GM23338 (cell line): Measurements from ENCODE around the gene IKBIP. TPM values are rescaled to one million over a fixed set of nuclear protein-coding genes. Genes with fewer than 3 reads are reported as not detected.

Experiments used
- ATAC-seq: fragments of 200-7000 bp; cut with Tn5 transposase; 3 replicates; pipeline ENCODE4 v1.9.1; 2020
- DNase-seq: peaks from one replicate; pipeline ENCODE4 v3.0.0-alpha.2; 2015; ENCODE audit warnings: low spot score
- H2AFZ ChIP-seq: fragments of 200-600 bp; sonication (generic); 2 replicates; pipeline ENCODE4 v1.8.0; 2016; ENCODE audit warnings: antibody characterized with exemption, mild to moderate bottlenecking, moderate library complexity
- H3F3A ChIP-seq: fragments of 200-600 bp; sonication (generic); replicated peaks from 2 replicates; pipeline ENCODE4 v1.8.0; 2017; ENCODE audit warnings: antibody characterized with exemption, mixed run types, low read depth
- H3K27ac ChIP-seq: fragments of 200-600 bp; sonication (generic); 2 replicates; pipeline ENCODE4 v1.6.1; 2016; ENCODE audit warnings: low read depth
- H3K27me3 ChIP-seq: fragments of 200-600 bp; sonication (generic); 2 replicates; pipeline ENCODE4 v1.8.0; 2016; ENCODE audit warnings: mild to moderate bottlenecking, mixed run types, moderate library complexity; ENCODE audit not compliant: insufficient read depth
- H3K36me3 ChIP-seq: fragments of 200-600 bp; sonication (generic); 2 replicates; pipeline ENCODE4 v1.8.0; 2016; ENCODE audit warnings: mild to moderate bottlenecking; ENCODE audit not compliant: insufficient read depth
- H3K4me1 ChIP-seq: fragments of 200-600 bp; sonication (generic); 2 replicates; pipeline ENCODE4 v1.8.0; 2016; ENCODE audit warnings: mild to moderate bottlenecking, moderate library complexity; ENCODE audit not compliant: insufficient read depth
- H3K4me2 ChIP-seq: fragments of 200-600 bp; sonication (generic); 2 replicates; pipeline ENCODE4 v1.7.1; 2017; ENCODE audit warnings: mixed run types
- H3K4me3 ChIP-seq: fragments of 200-600 bp; sonication (generic); 2 replicates; pipeline ENCODE4 v1.6.1; 2016; ENCODE audit warnings: mixed run types
- H3K79me2 ChIP-seq: fragments of 200-600 bp; sonication (generic); replicated peaks from 2 replicates; pipeline ENCODE4 v1.8.0; 2017; ENCODE audit warnings: mild to moderate bottlenecking; ENCODE audit not compliant: insufficient read depth
- H3K9me2 ChIP-seq: fragments of 200-600 bp; sonication (generic); 2 replicates; pipeline ENCODE4 v1.8.0; 2017; ENCODE audit not compliant: insufficient read depth
- H4K20me1 ChIP-seq: fragments of 200-600 bp; sonication (generic); replicated peaks from 2 replicates; pipeline ENCODE4 v1.8.0; 2017; ENCODE audit warnings: mild to moderate bottlenecking; ENCODE audit not compliant: insufficient read depth
- H3K27ac Mint-ChIP-seq: 2 replicates; pipeline ENCODE4 v1.8.0; 2020; ENCODE audit warnings: inconsistent platforms, mild to moderate bottlenecking, moderate library complexity, mixed read lengths
- H3K27me3 Mint-ChIP-seq: 3 replicates; pipeline ENCODE4 v1.8.0; 2022; ENCODE audit warnings: low read depth, mild to moderate bottlenecking, moderate library complexity, mixed read lengths, inconsistent platforms; ENCODE audit not compliant: insufficient read depth, poor library complexity
- H3K36me3 Mint-ChIP-seq: 3 replicates; pipeline ENCODE4 v1.8.0; 2021; ENCODE audit warnings: low read depth, mild to moderate bottlenecking, inconsistent platforms, moderate library complexity, mixed read lengths
- H3K4me1 Mint-ChIP-seq: 3 replicates; pipeline ENCODE4 v1.8.0; 2020; ENCODE audit warnings: mild to moderate bottlenecking, inconsistent platforms, mixed read lengths
- H3K4me3 Mint-ChIP-seq: 3 replicates; pipeline ENCODE4 v1.8.0; 2021; ENCODE audit warnings: moderate library complexity, mild to moderate bottlenecking, inconsistent platforms, mixed read lengths
- H3K9me3 Mint-ChIP-seq: 3 replicates; pipeline ENCODE4 v1.8.0; 2020; ENCODE audit warnings: moderate library complexity, mild to moderate bottlenecking, inconsistent platforms, mixed read lengths
- CREB1 ChIP-seq: fragments of 250-450 bp; sonication (Bioruptor Pico); IDR thresholded peaks from 2 replicates; pipeline ENCODE4 v1.5.0; 2020; ENCODE audit warnings: low read depth, mild to moderate bottlenecking, moderate library complexity
- CTCF ChIP-seq, 2 experiments: fragments of 200-600 bp in 1 of 2; sonication (generic) in 1 of 2; conservative IDR thresholded peaks; 2 replicates each; pipeline versions ENCODE4 v1.5.1 to v1.6.1; 2016 to 2017; ENCODE audit warnings: antibody characterized with exemption in 2 of 2, low read depth in 2 of 2, mild to moderate bottlenecking in 2 of 2, moderate library complexity in 1 of 2
- ETS1 ChIP-seq: IDR thresholded peaks from 2 replicates; pipeline ENCODE4 v1.6.1; 2016; ENCODE audit warnings: antibody characterized with exemption
- EZH2 ChIP-seq: fragments of 200-600 bp; sonication (generic); IDR thresholded peaks from one replicate; pipeline ENCODE4 v1.8.0; 2017; ENCODE audit warnings: antibody characterized with exemption, mild to moderate bottlenecking, low read depth; ENCODE audit not compliant: unreplicated experiment
- EZH2phosphoT487 ChIP-seq: fragments of 200-600 bp; sonication (generic); IDR thresholded peaks from one replicate; pipeline ENCODE4 v1.8.1; 2018; ENCODE audit warnings: antibody characterized with exemption; ENCODE audit not compliant: unreplicated experiment
- JUNB ChIP-seq: IDR thresholded peaks from one replicate; pipeline ENCODE4 v1.6.1; 2016; ENCODE audit warnings: antibody characterized with exemption; ENCODE audit not compliant: unreplicated experiment
- NANOG ChIP-seq: IDR thresholded peaks from 2 replicates; pipeline ENCODE4 v1.6.1; 2016; ENCODE audit warnings: antibody characterized with exemption, borderline replicate concordance
- POLR2AphosphoS5 ChIP-seq: IDR thresholded peaks from 2 replicates; pipeline ENCODE4 v1.6.1; 2016; ENCODE audit warnings: antibody characterized with exemption, low read depth
- STAT1 ChIP-seq: IDR thresholded peaks from one replicate; pipeline ENCODE4 v1.6.1; 2016; ENCODE audit warnings: antibody characterized with exemption; ENCODE audit not compliant: unreplicated experiment
- ZNF114 ChIP-seq: fragments of 250-450 bp; sonication (Bioruptor Pico); IDR thresholded peaks from 2 replicates; pipeline ENCODE4 v1.5.0; 2020; ENCODE audit warnings: mild to moderate bottlenecking, moderate library complexity
- polyA plus RNA-seq: library from polyadenylated mRNA; unstranded; fragments of >200 nt; fragmentation: Nextera tagmentation; extraction: Ambion mirVana; gene quantifications from 2 replicates; pipeline ENCODE4 v1.2.1, GENCODE V29; 2016
- total RNA-seq: library from RNA; depleted of rRNA; stranded (reverse); fragments of >200 nt; shearing (Covaris generic); gene quantifications from 2 replicates; pipeline ENCODE4 v1.2.3, GENCODE V29; 2014

The IKBIP gene
- total and polyA plus RNA-seq, 2 experiments from 2014 or later: 17.8 to 22.5 TPM

GRCh38 chr12:98651328-98651727 is 6.7 kb upstream of the IKBIP start (continued):
- TF ChIP-seq CTCF (conservative IDR thresholded peaks at IDR 0.05; ENCODE audit: low read depth in 2 of 2): no peak
- TF ChIP-seq POLR2AphosphoS5: no peak
- TF ChIP-seq EZH2phosphoT487: no peak
- no peak for TF ChIP-seq NANOG
- TF ChIP-seq ZNF114 (CRISPR knock-in tag): no peak
- TF ChIP-seq STAT1: no peak
- no peak for TF ChIP-seq ETS1

DNA sequence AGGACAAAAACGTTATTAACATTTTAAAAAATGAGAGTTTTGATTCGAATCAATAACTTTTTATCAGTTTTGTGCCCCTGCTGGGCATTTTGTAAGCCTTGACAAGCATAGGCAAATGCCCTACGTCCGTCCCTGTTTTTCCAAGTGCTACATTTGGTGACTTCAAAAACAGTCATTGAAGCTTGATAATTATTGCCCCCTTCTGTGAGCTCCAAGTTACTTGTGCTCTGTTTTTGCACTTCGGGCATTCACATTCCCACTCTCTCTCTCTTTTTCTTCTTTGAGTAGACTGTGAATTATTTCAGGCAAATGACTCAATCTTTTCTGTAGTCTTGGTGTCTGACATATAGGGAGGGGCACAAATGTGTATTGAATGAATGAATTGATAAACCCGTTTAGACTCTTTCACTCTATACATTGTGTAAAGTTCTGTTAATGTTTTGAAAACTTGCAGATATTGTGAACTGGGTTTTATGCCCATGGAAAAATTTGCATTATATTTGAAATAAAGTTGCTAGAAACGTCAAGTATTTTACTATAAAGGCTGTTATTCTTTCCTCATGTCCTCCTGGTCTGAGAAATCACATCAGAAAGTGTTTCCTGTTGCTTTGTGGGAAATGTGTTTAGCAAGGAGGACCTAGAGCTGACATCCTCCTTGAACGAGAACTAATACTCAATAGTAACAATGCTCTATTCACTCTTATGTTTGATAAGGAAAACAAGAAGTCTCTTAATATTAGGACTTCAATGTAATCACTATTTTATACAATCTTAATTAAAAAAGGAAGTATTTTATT is 1.9 kb upstream of the IKBIP start:
- Histone ChIP-seq H3K79me2 (peaks cover 50% of the 10 kb centered on the region), H3K9me2 (no peaks in the 10 kb centered on the region), H3K27ac (no peak overlapping the region), H3K4me2 (peak overlapping the region; percentile 92), H4K20me1 (peaks cover 8% of the 10 kb centered on the region; the same call in 1 of the 2 replicates), H3F3A (0 out of 2 replicates have a peak, but pooled peaks cover 5% of the 10 kb centered on the region), H3K27me3 (no peaks in the 10 kb centered on the region), H2AFZ (no peak overlapping the region), H3K4me3 (peak overlapping the region; percentile 86), H3K36me3 (peaks cover 7% of the 10 kb centered on the region), H3K4me1 (0 out of 2 replicates have a peak, but pooled peaks cover 12% of the 10 kb centered on the region)
- Mint-ChIP-seq H3K4me3 (peak overlapping the region; percentile 94), H3K9me3 (no peaks in the 10 kb centered on the region), H3K27ac (no peak overlapping the region), H3K36me3 (peaks cover 13% of the 10 kb centered on the region; the same call in 1 of the 3 replicates), H3K4me1 (peaks cover 11% of the 10 kb centered on the region), H3K27me3 (peaks cover 11% of the 10 kb centered on the region)
- DNase-seq: no peak
- no peak for ATAC-seq
- no peak for TF ChIP-seq EZH2
- TF ChIP-seq JUNB: no peak
- TF ChIP-seq CTCF (conservative IDR thresholded peaks at IDR 0.05; ENCODE audit: low read depth in 2 of 2): no peak
- TF ChIP-seq CREB1 (CRISPR knock-in tag): no peak
- no peak for TF ChIP-seq NANOG
